ENCODE data around the gene EED.

EED gene

DNA sequence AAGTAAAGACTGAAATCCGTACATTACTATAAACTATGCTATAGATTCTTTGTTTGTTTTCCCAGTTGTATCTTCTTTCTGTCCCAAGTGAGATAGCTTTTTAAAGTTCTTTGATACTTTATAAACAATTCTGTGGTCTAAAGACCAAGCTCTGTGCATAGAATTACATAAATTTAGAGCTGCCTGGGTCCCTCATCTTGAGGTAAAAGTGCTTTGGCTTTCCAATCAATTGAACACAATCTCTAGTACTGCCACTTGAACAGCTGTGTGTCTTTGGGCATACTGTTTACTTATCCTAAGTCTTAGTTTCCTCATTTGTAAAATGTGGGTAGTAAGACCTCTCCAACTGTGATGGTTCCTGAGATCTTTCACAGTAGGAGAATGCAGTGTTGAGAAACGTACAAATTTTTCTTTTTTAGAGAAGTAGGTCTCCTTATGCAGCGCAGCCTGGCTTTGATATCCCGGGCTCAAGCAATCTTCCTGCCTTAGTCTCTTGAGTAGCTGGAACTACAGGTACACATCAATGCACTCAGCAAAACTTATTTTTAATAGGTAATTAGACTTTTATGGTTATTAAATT, 2.5 kb upstream of the EED start:
- TF ChIP-seq TOX (CRISPR knock-in tag; IDR thresholded peaks at IDR 0.05; ENCODE audit: borderline replicate concordance) (no peak), TSHZ2 (CRISPR knock-in tag; IDR thresholded peaks at IDR 0.05) (no peak), PPARA (CRISPR knock-in tag; IDR thresholded peaks at IDR 0.05; ENCODE audit: borderline replicate concordance) (no peak), ZNF8 (CRISPR knock-in tag; IDR thresholded peaks at IDR 0.05) (no peak), ZC3H10 (CRISPR knock-in tag; IDR thresholded peaks at IDR 0.05) (no peak), PATZ1 (CRISPR knock-in tag; IDR thresholded peaks at IDR 0.05; ENCODE audit: borderline replicate concordance) (no peak), OSR1 (CRISPR knock-in tag; IDR thresholded peaks at IDR 0.05) (no peak), CSDC2 (CRISPR knock-in tag; IDR thresholded peaks at IDR 0.05) (no peak)
- TF ChIP-seq, protein P1, sequence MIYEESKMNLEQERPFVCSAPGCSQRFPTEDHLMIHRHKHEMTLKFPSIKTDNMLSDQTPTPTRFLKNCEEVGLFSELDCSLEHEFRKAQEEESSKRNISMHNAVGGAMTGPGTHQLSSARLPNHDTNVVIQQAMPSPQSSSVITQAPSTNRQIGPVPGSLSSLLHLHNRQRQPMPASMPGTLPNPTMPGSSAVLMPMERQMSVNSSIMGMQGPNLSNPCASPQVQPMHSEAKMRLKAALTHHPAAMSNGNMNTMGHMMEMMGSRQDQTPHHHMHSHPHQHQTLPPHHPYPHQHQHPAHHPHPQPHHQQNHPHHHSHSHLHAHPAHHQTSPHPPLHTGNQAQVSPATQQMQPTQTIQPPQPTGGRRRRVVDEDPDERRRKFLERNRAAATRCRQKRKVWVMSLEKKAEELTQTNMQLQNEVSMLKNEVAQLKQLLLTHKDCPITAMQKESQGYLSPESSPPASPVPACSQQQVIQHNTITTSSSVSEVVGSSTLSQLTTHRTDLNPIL (CRISPR knock-in tag; IDR thresholded peaks at IDR 0.05; ENCODE audit: low read depth): no peak
- no peak for ATAC-seq

DNA sequence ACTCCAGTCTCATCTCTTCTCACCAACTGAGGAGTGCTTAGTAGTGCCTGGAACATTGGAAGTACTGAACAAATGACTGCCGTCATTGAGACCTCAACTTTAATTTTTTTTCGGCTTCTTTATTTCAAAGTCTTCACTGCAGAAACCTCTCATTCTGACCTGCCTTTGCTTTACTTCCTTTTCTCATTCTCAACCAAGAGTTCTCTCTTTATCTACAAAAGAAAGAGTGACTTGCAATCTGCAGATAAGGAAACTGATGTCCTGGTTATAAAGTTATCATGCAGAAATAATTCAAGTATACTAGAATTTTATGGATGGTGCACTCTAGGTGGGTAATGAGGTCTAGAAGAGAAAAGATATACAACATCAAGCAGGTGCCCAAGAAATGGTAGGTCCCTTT, 1.2 kb upstream of the EED start:
- ATAC-seq: no peak

More for the DNA sequence above, 1.2 kb upstream of the EED start:
- TF ChIP-seq ZNF70 (CRISPR knock-in tag; IDR thresholded peaks at IDR 0.05): no peak
- TF ChIP-seq ISL1 (CRISPR knock-in tag; IDR thresholded peaks at IDR 0.05): no peak
- TF ChIP-seq CSDC2 (CRISPR knock-in tag; IDR thresholded peaks at IDR 0.05): no peak
- no peak for TF ChIP-seq ARNTL (CRISPR knock-in tag; IDR thresholded peaks at IDR 0.05; ENCODE audit: borderline replicate concordance, low read depth)
- TF ChIP-seq ZNF8 (CRISPR knock-in tag; IDR thresholded peaks at IDR 0.05): no peak
- TF ChIP-seq PPARA (CRISPR knock-in tag; IDR thresholded peaks at IDR 0.05; ENCODE audit: borderline replicate concordance): no peak
- TF ChIP-seq BACH2 (CRISPR knock-in tag; IDR thresholded peaks at IDR 0.05; ENCODE audit: borderline replicate concordance): no peak
- TF ChIP-seq, protein P2, sequence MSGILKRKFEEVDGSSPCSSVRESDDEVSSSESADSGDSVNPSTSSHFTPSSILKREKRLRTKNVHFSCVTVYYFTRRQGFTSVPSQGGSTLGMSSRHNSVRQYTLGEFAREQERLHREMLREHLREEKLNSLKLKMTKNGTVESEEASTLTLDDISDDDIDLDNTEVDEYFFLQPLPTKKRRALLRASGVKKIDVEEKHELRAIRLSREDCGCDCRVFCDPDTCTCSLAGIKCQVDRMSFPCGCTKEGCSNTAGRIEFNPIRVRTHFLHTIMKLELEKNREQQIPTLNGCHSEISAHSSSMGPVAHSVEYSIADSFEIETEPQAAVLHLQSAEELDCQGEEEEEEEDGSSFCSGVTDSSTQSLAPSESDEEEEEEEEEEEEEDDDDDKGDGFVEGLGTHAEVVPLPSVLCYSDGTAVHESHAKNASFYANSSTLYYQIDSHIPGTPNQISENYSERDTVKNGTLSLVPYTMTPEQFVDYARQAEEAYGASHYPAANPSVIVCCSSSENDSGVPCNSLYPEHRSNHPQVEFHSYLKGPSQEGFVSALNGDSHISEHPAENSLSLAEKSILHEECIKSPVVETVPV (CRISPR knock-in tag; IDR thresholded peaks at IDR 0.05): no peak
- TF ChIP-seq TOX (CRISPR knock-in tag; IDR thresholded peaks at IDR 0.05; ENCODE audit: borderline replicate concordance): no peak
- no peak for TF ChIP-seq ZNF565 (CRISPR knock-in tag; conservative IDR thresholded peaks at IDR 0.05; ENCODE audit: low read depth)
- no peak for TF ChIP-seq ZFP3 (CRISPR knock-in tag; IDR thresholded peaks at IDR 0.05)
- TF ChIP-seq GLIS3 (CRISPR knock-in tag; IDR thresholded peaks at IDR 0.05): no peak
- TF ChIP-seq TSHZ2 (CRISPR knock-in tag; IDR thresholded peaks at IDR 0.05): no peak
- TF ChIP-seq ESRRG (CRISPR knock-in tag; IDR thresholded peaks at IDR 0.05): no peak
- no peak for TF ChIP-seq ZC3H10 (CRISPR knock-in tag; IDR thresholded peaks at IDR 0.05)
- TF ChIP-seq OSR1 (CRISPR knock-in tag; IDR thresholded peaks at IDR 0.05): no peak
- no peak for TF ChIP-seq RARB (CRISPR knock-in tag; IDR thresholded peaks at IDR 0.05)
- TF ChIP-seq TCF4 (CRISPR knock-in tag; IDR thresholded peaks at IDR 0.05; ENCODE audit: borderline replicate concordance): no peak
- no peak for TF ChIP-seq ZFP30 (CRISPR knock-in tag; IDR thresholded peaks at IDR 0.05)
